ENCODE data around the gene SIGLEC10.

SIGLEC10 gene

GRCh38 chr19:51372649-51373504, 44.6 kb downstream of the SIGLEC10 start, which contains the start of gene NKG7:
TSS of gene NKG7 (minus strand) at chr19:51372654. CDS start at chr19:51372535, 119 bp downstream.
- FAIRE-seq (no peak), DNase-seq (ENCODE audit: insufficient read length, low spot score) (no peak)
- TF ChIP-seq, protein P1, sequence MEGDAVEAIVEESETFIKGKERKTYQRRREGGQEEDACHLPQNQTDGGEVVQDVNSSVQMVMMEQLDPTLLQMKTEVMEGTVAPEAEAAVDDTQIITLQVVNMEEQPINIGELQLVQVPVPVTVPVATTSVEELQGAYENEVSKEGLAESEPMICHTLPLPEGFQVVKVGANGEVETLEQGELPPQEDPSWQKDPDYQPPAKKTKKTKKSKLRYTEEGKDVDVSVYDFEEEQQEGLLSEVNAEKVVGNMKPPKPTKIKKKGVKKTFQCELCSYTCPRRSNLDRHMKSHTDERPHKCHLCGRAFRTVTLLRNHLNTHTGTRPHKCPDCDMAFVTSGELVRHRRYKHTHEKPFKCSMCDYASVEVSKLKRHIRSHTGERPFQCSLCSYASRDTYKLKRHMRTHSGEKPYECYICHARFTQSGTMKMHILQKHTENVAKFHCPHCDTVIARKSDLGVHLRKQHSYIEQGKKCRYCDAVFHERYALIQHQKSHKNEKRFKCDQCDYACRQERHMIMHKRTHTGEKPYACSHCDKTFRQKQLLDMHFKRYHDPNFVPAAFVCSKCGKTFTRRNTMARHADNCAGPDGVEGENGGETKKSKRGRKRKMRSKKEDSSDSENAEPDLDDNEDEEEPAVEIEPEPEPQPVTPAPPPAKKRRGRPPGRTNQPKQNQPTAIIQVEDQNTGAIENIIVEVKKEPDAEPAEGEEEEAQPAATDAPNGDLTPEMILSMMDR (IDR thresholded peaks at IDR 0.05; ENCODE audit: insufficient read depth, missing control alignments) = no peak

GRCh38 chr19:51372021-51372648, 45.3 kb downstream of the SIGLEC10 start:
- no peak for DNase-seq (ENCODE audit: insufficient read length, low spot score)
- no peak for FAIRE-seq
- TF ChIP-seq, protein P1 (IDR thresholded peaks at IDR 0.05; ENCODE audit: insufficient read depth, missing control alignments) = no peak

DNA sequence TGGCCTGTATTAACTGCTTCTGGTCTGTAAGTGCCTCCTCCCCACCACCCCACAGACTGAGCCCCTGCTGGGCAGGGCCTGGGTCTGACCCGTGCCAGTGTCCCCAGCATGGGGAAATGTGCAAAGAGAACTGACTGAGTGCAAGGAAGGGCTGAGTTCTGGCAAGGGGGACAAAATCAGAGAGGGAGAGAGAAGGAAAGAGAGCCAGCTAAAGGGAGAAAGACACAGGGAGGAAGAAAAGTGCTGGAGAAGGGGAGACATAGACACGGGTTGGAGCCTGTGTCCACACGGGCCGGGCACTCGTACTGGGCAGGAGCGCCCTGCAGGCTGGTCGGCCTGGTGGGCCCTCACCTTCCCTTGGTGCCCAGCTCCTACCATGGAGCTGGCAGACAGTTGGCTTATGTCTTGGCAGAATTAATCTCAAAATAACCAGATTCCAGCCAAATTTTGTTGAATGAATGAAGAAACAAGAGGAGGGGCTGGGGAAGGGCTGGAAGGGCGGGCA, 46.2 kb downstream of the SIGLEC10 start:
- FAIRE-seq (no peak), DNase-seq (ENCODE audit: insufficient read length, low spot score) (no peak)
- TF ChIP-seq, protein P1 (IDR thresholded peaks at IDR 0.05; ENCODE audit: insufficient read depth, missing control alignments) = no peak

DNA sequence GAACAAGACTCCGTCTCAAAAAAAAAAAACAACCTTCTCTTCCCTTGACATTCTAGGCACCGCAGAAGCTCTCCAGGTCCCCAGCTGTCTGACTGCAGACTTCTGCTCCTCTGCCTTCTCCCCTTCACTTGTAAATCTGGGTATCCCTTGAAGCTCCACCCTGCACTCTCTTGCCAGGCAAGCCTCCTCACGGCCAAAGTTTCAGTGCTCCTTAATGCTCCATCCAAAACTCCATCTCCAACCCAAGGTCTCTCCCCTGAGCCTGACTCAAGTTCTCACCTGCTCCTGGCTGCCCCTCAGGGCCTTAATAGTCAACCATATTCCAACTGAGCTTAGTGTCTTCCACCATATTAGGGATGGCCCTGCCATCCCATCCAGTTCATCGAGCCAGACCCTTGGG, 47.2 kb downstream of the SIGLEC10 start:
- TF ChIP-seq, protein P1 (IDR thresholded peaks at IDR 0.05; ENCODE audit: insufficient read depth, missing control alignments) = no peak
- FAIRE-seq = no peak
- no peak for DNase-seq (ENCODE audit: insufficient read length, low spot score)

- DNase-seq (ENCODE audit: insufficient read length, low spot score) = no peak
- no peak for FAIRE-seq
- TF ChIP-seq, protein P1 (IDR thresholded peaks at IDR 0.05; ENCODE audit: insufficient read depth, missing control alignments) = no peak
Observed at GRCh38 chr19:51368366-51369282, 48.8 kb downstream of the SIGLEC10 start, which contains the start of gene CLDND2. TSS of gene CLDND2 (minus strand) at chr19:51369003. CDS start at chr19:51368577, 426 bp downstream.

DNA sequence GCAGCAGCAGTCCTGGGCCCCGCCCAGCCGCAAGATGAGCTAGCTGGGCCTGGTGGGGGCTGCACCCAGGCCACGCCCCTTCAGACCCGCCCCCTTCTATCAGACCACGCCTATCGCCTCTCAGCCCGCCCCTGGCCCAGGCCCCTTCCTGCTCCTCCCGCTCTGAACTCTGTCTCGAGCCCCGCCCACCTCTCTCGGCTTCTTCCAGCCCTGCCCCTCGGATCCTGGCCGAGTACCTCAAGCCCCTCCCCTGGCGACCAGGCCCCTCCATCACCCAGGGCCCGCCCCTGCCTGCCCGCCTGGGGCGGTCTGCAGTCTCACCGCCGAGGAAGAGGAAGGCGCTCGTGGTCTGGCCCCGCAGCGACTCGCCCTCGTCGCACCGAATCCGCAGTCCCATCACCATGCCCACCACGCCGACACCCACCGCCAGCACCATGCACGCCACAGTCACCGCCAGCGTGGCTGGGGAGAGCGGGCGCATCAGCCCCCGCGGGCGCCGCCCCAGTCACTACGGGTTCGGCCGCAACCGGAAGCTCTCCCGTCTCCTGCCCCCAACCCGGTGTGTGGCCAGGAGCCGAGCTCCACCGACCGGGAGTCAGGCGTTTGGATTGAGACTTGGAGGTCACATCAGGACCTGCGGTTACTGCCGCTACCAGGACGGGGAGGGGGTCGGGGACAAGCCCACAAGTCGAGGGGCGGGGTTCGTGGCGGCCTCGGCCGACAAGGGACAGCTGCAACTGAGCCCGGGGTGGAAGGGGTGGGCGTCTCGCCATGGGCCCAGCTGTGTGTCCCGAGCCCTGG, 49.7 kb downstream of the SIGLEC10 start:
- no peak for FAIRE-seq
- DNase-seq (ENCODE audit: insufficient read length, low spot score) = peak; percentile 92
- TF ChIP-seq, protein P1 (IDR thresholded peaks at IDR 0.05; ENCODE audit: insufficient read depth, missing control alignments) = no peak

All from D721Med (cell line).